ENCODE results near the gene LRP1.

Gene LRP1

DNA sequence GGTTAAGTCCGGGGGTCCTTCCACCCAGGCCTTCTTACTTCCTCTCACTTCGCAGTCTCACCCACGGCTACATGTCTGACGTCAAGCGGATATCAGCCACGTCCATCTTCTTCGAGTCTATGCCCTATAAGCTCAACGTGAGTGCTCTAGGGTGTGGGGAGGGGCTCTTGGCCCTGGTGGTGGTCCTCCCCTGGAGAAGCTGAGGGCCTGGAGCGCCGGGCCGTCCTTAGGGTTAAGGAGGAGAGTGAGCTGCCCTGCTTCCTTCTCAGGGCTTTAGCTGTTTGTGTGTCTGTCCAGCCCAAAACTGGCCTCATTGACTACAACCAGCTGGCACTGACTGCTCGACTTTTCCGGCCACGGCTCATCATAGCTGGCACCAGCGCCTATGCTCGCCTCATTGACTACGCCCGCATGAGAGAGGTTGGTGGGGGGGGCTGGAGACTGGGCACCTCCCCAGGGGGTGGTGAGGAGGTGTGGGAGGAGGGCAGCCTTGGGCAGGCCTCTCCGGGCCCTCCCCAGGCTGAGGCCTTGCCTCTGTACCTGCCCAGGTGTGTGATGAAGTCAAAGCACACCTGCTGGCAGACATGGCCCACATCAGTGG is 104.0 kb downstream of the LRP1 start:
- no peak for DNase-seq (ENCODE audit: extremely low read depth, low read depth)
- TF ChIP-seq, protein P1, sequence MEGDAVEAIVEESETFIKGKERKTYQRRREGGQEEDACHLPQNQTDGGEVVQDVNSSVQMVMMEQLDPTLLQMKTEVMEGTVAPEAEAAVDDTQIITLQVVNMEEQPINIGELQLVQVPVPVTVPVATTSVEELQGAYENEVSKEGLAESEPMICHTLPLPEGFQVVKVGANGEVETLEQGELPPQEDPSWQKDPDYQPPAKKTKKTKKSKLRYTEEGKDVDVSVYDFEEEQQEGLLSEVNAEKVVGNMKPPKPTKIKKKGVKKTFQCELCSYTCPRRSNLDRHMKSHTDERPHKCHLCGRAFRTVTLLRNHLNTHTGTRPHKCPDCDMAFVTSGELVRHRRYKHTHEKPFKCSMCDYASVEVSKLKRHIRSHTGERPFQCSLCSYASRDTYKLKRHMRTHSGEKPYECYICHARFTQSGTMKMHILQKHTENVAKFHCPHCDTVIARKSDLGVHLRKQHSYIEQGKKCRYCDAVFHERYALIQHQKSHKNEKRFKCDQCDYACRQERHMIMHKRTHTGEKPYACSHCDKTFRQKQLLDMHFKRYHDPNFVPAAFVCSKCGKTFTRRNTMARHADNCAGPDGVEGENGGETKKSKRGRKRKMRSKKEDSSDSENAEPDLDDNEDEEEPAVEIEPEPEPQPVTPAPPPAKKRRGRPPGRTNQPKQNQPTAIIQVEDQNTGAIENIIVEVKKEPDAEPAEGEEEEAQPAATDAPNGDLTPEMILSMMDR (IDR thresholded peaks at IDR 0.05; ENCODE audit: low read depth, low read length): no peak

DNA sequence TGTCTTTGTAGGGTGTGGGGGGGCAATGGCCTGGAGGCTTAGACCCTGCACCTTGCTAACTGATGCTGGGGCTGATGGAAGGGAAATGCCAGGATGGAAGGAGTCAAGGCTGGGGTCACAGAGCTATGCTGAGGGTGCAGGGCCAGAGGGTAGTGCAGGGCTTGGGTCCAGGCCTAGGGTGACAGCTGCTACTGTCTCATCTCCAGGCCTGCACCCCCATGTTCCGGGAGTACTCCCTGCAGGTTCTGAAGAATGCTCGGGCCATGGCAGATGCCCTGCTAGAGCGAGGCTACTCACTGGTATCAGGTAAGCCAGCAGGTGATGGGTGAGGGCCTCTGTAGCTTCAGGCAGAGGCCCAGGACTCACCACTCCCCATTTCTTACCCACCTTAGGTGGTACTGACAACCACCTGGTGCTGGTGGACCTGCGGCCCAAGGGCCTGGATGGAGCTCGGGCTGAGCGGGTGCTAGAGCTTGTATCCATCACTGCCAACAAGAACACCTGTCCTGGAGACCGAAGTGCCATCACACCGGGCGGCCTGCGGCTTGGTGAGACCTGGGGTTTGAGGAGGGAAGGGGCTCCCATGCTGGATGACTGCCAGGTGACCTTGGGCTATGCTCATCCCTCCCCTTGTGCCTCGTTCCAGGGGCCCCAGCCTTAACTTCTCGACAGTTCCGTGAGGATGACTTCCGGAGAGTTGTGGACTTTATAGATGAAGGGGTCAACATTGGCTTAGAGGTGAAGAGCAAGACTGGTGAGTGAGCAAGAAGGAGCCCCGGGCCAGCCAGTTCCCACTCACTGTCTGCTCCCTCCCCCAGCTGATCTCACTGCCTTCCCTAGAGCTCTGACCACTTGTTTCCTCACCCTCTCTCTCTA is 105.3 kb downstream of the LRP1 start:
- no peak for DNase-seq (ENCODE audit: extremely low read depth, low read depth)

DNA sequence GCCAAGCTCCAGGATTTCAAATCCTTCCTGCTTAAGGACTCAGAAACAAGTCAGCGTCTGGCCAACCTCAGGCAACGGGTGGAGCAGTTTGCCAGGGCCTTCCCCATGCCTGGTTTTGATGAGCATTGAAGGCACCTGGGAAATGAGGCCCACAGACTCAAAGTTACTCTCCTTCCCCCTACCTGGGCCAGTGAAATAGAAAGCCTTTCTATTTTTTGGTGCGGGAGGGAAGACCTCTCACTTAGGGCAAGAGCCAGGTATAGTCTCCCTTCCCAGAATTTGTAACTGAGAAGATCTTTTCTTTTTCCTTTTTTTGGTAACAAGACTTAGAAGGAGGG is 105.9 kb downstream of the LRP1 start:
- no peak for DNase-seq (ENCODE audit: extremely low read depth, low read depth)
- TF ChIP-seq, protein P1 (IDR thresholded peaks at IDR 0.05; ENCODE audit: low read depth, low read length): no peak

More for the DNA sequence above, 105.3 kb downstream of the LRP1 start:
- TF ChIP-seq, protein P1 (IDR thresholded peaks at IDR 0.05; ENCODE audit: low read depth, low read length): no peak

DNA sequence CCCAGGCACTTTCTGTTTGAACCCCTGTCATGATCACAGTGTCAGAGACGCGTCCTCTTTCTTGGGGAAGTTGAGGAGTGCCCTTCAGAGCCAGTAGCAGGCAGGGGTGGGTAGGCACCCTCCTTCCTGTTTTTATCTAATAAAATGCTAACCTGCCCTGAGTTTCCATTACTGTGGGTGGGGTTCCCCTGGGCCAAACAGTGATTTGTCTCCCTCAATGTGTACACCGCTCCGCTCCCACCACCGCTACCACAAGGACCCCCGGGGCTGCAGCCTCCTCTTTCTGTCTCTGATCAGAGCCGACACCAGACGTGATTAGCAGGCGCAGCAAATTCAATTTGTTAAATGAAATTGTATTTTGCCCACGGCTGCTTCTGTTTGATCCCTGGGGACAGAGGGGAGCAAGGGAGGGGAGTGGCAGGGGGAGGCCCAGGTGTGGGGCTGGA is 106.3 kb downstream of the LRP1 start:
- no peak for DNase-seq (ENCODE audit: extremely low read depth, low read depth)
- TF ChIP-seq, protein P1 (IDR thresholded peaks at IDR 0.05; ENCODE audit: low read depth, low read length): no peak

DNA sequence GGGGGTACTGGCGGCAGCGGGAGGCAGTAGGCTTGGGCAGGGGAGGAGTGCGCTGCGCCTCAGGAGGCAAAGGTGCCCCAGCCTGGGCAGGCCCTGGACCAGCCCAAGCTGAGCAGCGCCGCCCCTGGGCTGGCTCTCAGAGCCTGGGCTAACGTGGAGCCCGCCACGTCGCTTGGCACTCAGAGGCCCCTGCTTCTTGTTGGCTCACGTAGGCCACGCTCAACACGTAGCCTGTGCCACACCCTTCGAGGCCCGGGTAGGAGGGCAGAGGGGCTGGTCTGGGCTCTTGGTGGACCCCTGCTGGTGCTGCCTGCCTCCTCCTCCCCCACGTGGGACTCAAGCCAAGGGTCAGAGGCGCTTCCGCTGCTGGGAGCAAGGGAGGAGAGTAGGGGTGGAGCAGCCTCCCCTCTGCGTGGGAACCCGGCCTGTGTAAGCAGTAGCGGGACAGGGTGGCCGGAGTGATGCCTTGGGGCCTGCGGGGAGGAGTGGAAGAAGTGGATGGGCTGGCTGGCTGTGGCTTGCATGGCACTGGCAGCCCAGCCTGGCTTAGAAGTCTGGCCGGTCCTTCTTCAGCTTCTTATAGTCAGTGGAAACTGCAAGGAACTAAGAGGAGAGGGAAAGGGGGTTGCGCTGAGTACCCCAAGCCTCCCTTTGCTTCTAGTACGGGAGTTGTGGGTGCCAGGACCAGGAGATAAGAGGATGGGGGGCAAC is 106.9 kb downstream of the LRP1 start:
- DNase-seq (ENCODE audit: extremely low read depth, low read depth): no peak
- TF ChIP-seq, protein P1 (IDR thresholded peaks at IDR 0.05; ENCODE audit: low read depth, low read length): no peak; the same call in none of the 2 replicates

DNA sequence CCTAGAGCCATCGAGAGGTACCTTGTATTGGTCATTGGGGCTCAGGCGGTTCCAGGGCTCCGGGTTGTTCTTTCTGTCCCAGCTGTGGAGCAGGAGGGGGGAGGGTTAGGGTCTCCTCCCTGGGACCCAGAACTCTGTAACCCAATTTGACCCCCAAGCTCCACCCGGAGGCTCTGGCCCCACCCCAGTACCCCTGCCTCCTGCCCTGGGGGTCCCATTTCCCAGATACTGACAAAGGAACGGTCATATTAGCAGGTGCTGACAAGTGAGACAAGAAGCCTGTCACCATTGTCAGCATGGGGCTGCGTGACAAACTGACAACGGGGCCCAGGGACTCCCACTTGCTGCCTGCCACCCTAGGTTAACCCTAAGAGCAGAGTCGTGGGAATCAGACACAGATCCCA is 107.4 kb downstream of the LRP1 start:
- DNase-seq (ENCODE audit: extremely low read depth, low read depth): no peak
- TF ChIP-seq, protein P1 (IDR thresholded peaks at IDR 0.05; ENCODE audit: low read depth, low read length): no peak

Data from AG09319 (cell line).